ENCODE data around the gene TUBGCP3.

DNA sequence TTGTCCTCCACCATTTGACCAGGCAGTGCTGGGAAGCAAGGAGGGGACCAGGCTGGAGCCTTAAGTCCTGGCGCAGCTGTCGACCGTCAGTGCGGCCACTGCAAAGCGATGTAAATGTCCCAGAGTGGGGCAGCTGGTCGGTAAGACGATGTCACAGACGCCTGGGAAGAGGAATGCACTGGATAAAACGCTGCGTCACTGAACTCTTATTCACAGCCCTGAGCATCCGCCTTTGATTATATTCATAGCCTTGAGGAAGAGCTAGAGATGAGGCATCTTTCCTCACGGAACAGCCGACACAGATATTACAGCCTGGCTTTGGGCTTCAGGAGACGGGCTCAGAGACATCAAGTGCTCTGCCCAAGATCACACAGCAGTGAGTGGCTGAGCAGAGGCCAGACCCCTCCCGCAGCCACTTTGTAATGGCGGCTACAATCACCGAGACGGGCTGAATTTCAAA is 17.6 kb upstream of the TUBGCP3 start:
- TF ChIP-seq POLR2A (IDR thresholded peaks at IDR 0.05) = no peak
- TF ChIP-seq, protein P1, sequence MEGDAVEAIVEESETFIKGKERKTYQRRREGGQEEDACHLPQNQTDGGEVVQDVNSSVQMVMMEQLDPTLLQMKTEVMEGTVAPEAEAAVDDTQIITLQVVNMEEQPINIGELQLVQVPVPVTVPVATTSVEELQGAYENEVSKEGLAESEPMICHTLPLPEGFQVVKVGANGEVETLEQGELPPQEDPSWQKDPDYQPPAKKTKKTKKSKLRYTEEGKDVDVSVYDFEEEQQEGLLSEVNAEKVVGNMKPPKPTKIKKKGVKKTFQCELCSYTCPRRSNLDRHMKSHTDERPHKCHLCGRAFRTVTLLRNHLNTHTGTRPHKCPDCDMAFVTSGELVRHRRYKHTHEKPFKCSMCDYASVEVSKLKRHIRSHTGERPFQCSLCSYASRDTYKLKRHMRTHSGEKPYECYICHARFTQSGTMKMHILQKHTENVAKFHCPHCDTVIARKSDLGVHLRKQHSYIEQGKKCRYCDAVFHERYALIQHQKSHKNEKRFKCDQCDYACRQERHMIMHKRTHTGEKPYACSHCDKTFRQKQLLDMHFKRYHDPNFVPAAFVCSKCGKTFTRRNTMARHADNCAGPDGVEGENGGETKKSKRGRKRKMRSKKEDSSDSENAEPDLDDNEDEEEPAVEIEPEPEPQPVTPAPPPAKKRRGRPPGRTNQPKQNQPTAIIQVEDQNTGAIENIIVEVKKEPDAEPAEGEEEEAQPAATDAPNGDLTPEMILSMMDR (IDR thresholded peaks at IDR 0.05) = no peak

All from uterus (tissue), 2 donors.